ENCODE data around the gene GID4. TPM values are rescaled to one million over a fixed set of nuclear protein-coding genes. Genes with fewer than 3 reads are reported as not detected.

The GID4 gene
- total and polyA plus RNA-seq, 9 of the 15 experiments (the other 6 are each of a cell fraction or from before 2014, with no cell fraction given), result 1.2 to 6.4 (median 3.7) TPM

DNA sequence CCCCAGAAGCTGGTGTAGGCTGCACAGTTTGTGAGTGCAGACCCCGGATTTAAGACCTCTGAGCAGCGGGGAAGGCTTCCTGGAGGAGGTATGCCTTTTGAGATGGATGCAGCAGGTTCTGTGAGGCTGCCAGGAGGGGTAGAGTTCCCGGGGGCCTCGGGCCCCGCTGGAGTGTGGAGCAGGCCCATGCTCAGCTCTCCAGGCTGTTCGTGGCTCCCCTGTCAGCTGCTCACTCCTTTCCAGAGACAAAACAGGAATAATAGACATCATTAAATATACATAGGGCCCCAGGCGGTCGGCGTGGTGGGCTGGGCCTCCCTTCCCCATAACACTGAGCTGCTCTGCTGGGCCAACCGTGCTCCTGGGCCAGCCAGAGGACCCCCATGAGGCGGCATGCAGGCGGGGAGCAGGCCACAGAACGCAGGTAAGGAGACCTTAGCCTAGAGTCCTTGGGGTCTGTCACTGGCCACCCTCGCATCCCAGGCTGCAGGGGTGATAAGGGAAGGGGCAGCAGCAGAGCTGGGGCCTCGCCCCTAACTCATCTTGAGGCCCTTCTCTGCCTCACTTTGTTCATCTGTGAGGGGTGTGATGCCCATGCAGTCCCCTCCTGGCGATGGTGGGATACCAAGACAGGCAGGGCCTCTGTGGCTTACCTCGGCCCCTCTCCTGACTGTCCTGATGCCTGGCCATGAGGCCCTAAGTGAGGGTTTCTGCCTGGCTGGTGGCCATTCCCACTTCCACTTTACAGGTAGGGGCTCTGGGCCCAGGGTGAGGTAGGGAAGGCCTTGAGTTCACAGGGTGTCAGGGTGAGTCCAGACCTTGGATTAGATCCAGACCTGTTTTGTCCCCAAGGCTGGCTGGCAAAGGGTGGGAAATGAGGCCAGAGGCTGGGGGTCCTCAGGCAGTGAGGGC, 69.4 kb downstream of the GID4 start, which contains the start of gene MYO15A:
MYO15A (plus strand) TSS at position 356 of the 912 bp plus-strand sequence. CDS start 10,045 bp downstream, outside the sequence.
- BruUV-seq (replicated peaks), result no TSS peak
- POLR2A ChIA-PET, result interaction anchor here (1.2 kb wide), 1 partner anchor 20 kb away, joined by 5 read pairs; the partner anchor contains the start of gene DRG2
- no peaks in the 10 kb centered on the region for H3K79me2 ChIP-seq (ENCODE audit: control insufficient read depth, insufficient read depth, low read length)
- peaks cover 7% of the 10 kb centered on the region; the same call in 1 of the 3 replicates for H3K36me3 ChIP-seq (ENCODE audit: control insufficient read depth, insufficient read depth, low read length)
- WGBS (ENCODE audit: insufficient coverage, low coverage, missing lambda C conversion rate), result 77% methylated on average over 12 of the region's 17 CpGs
- TF ChIP-seq SUPT5H (IDR thresholded peaks at IDR 0.05), result no peak
- no peak for TF ChIP-seq BRD9 (IDR thresholded peaks at IDR 0.05; ENCODE audit: low read depth, partially characterized antibody)
- no peak for TF ChIP-seq ZNF23 (CRISPR knock-in tag; IDR thresholded peaks at IDR 0.05)
- no peak for TF ChIP-seq ZNF175 (CRISPR knock-in tag; IDR thresholded peaks at IDR 0.05; ENCODE audit: low read depth)
- H4K20me1 ChIP-seq (replicated peaks; ENCODE audit: control insufficient read depth, insufficient read depth, low read length), result peaks cover 3% of the 10 kb centered on the region; the same call in 1 of the 2 replicates
- no peak within 1 kb of the TSS for H2AFZ ChIP-seq (ENCODE audit: low read depth, low read length)
- no peaks in the 10 kb centered on the region for H3K9me3 ChIP-seq (replicated peaks; ENCODE audit: control insufficient read depth, insufficient read depth, low read depth, low read length)
- no peak within 1 kb of the TSS for H3K4me2 ChIP-seq (ENCODE audit: insufficient read depth, low read length)
- H3K9me1 ChIP-seq (ENCODE audit: control insufficient read depth, insufficient read depth, low read length), result no peaks in the 10 kb centered on the region
- ATAC-seq, result no peak
- no peak for FAIRE-seq
- in situ Hi-C loops (cut with MboI), result no loop called here
- intact Hi-C loops (cut with micrococcal nuclease), result no loop called here
- CTCF ChIA-PET (ENCODE audit: low intra/inter-chr PET ratio), result no interaction called here
- H3K4me3 ChIP-seq, result no peak within 1 kb of the TSS
- H3K9ac ChIP-seq (ENCODE audit: insufficient read depth in 1 of 2, low read depth in 2 of 2, low read length in 2 of 2), result peak within 1 kb of the TSS in 1 of 2 experiments; percentile 52; a peak in 2 of 4 replicates
- DNase-seq (ENCODE audit: extremely low read depth in 1 of 4, low spot score in 3 of 4), result no peak
- H3K4me1 ChIP-seq (replicated peaks in 1 of 2; ENCODE audit: control insufficient read depth in 2 of 2, insufficient read depth in 2 of 2, low read length in 2 of 2), result peaks cover 0 to 4% of the 10 kb centered on the region in 2 experiments; a peak in 2 of 5 replicates
- no peak within 1 kb of the TSS for H3K27ac ChIP-seq (ENCODE audit: extremely low read depth, low read depth, low read length)
- no peaks in the 10 kb centered on the region for H3K27me3 ChIP-seq (ENCODE audit: control insufficient read depth in 2 of 2, insufficient read depth in 2 of 2, low read length in 2 of 2)
